WTC11 (cell line): ENCODE data around the gene CCDC85A. TPM values are rescaled to one million over a fixed set of nuclear protein-coding genes. Genes with fewer than 3 reads are reported as not detected.
A peak's percentile ranks its signal among the peaks of the same experiment; 100 is the strongest.

Experiments
- ATAC-seq: fragments of 200-7000 bp; cut with Tn5 transposase; 2 replicates; pipeline ENCODE4 v1.10.0; 2021; ENCODE audit warnings: mild to moderate bottlenecking, moderate library complexity
- CTCF ChIA-PET: fragments of 300-600 bp; sonication (Branson Sonifier 250); formaldehyde crosslinking; loops from one replicate; lab custom pipeline; 2021; ENCODE audit warnings: antibody characterized with exemption; lab: Charles Lee
- POLR2A ChIA-PET: fragments of 350-600 bp; sonication (Branson Sonifier 250); formaldehyde crosslinking; loops from one replicate; lab custom pipeline; 2021; ENCODE audit warnings: antibody characterized with exemption; lab: Charles Lee
- DNase-seq: peaks from one replicate; pipeline ENCODE4 v3.0.0; 2021; ENCODE audit warnings: low spot score
- H3K27ac Mint-ChIP-seq: 2 replicates; pipeline ENCODE4 v1.8.0; 2021; ENCODE audit warnings: mixed read lengths
- H3K27me3 Mint-ChIP-seq: 2 replicates; pipeline ENCODE4 v1.8.0; 2021; ENCODE audit warnings: low read depth, mild to moderate bottlenecking, moderate library complexity, mixed read lengths
- H3K36me3 Mint-ChIP-seq: 2 replicates; pipeline ENCODE4 v1.8.0; 2021; ENCODE audit warnings: mixed read lengths
- H3K4me1 Mint-ChIP-seq: 2 replicates; pipeline ENCODE4 v1.8.0; 2022; ENCODE audit warnings: mixed read lengths
- H3K4me3 Mint-ChIP-seq: 2 replicates; pipeline ENCODE4 v1.8.0; 2021; ENCODE audit warnings: mild to moderate bottlenecking, moderate library complexity, mixed read lengths
- H3K9me3 Mint-ChIP-seq: 2 replicates; pipeline ENCODE4 v1.8.0; 2021; ENCODE audit warnings: mixed read lengths
- ARID4B ChIP-seq: sonication (generic); formaldehyde crosslinking; IDR thresholded peaks from 2 replicates; pipeline ENCODE4 v1.8.0; 2023; ENCODE audit warnings: missing genetic modification reagents, mild to moderate bottlenecking, borderline replicate concordance
- ERG ChIP-seq: fragments of 250-450 bp; sonication (Bioruptor Pico); IDR thresholded peaks from 2 replicates; pipeline ENCODE4 v1.8.0; 2021; ENCODE audit warnings: mild to moderate bottlenecking
- HMGA2 ChIP-seq: fragments of 250-450 bp; sonication (Bioruptor Pico); IDR thresholded peaks from 2 replicates; pipeline ENCODE4 v1.4.0; 2021; ENCODE audit warnings: mild to moderate bottlenecking, moderate library complexity
- IRF2 ChIP-seq: sonication (generic); formaldehyde crosslinking; IDR thresholded peaks from 2 replicates; pipeline ENCODE4 v1.8.0; 2022; ENCODE audit warnings: low read depth, missing genetic modification reagents, borderline replicate concordance
- MXD4 ChIP-seq: fragments of 250-450 bp; sonication (Bioruptor Pico); IDR thresholded peaks from 2 replicates; pipeline ENCODE4 v1.8.0; 2021; ENCODE audit warnings: mild to moderate bottlenecking, moderate library complexity, borderline replicate concordance
- ZMAT4 ChIP-seq: fragments of 250-450 bp; sonication (Bioruptor Pico); IDR thresholded peaks from 2 replicates; pipeline ENCODE4 v1.9.0; 2021; ENCODE audit warnings: mild to moderate bottlenecking
- ZNF423 ChIP-seq: fragments of 250-450 bp; sonication (Bioruptor Pico); IDR thresholded peaks from 2 replicates; pipeline ENCODE4 v2.1.2; 2022; ENCODE audit warnings: mild to moderate bottlenecking, moderate library complexity
- total RNA-seq: library from RNA; stranded (reverse); gene quantifications from 3 replicates; pipeline ENCODE4 v1.2.3, GENCODE V29; 2021
- TF ChIP-seq, protein P1 (sequence below): sonication (generic); formaldehyde crosslinking; IDR thresholded peaks from 2 replicates; pipeline ENCODE4 v1.8.0; 2023; ENCODE audit warnings: mild to moderate bottlenecking, missing genetic modification reagents
- TF ChIP-seq, protein P2 (sequence below): fragments of 200-600 bp; IDR thresholded peaks from 2 replicates; pipeline ENCODE4 v1.8.0; 2022; ENCODE audit warnings: antibody characterized with exemption

Gene CCDC85A
- total RNA-seq, 1 experiment from 2014 or later, result 0.22 TPM

GRCh38 chr2:56185582-56186046, 1.8 kb downstream of the CCDC85A start (continued):
- no peak for TF ChIP-seq ARID4B (CRISPR knock-in tag)
- no peak for TF ChIP-seq ZNF423 (CRISPR knock-in tag)

DNA sequence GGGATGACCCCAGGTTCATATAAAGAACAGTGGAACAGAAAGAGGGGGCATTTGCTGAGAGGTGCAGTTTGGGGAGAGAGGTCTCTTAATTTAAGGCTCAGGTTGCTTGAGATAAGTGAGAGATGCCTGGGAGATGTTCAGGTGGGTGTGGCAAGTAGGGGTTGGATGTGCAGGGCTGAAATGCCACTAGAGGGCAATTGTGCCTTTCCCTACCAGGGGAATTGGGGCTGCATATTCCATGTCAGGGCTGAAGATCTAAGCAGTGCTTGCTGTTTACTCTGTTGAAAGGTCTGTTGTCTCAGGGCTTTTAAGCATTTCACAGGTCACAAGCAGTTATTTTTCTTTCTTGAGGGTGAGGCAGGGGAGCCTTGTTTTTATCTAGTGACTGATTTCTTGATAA, 7.8 kb downstream of the CCDC85A start:
- DNase-seq, result peak; percentile 42
- H3K27me3 Mint-ChIP-seq, result peaks cover 61% of the 10 kb centered on the region
- ChIA-PET CTCF (interaction anchor here (1.0 kb wide), 1 partner anchor 26 kb away, joined by 3 read pairs; no protein-coding TSS in a partner anchor), POLR2A (no interaction called here)
- TF ChIP-seq, protein P1, sequence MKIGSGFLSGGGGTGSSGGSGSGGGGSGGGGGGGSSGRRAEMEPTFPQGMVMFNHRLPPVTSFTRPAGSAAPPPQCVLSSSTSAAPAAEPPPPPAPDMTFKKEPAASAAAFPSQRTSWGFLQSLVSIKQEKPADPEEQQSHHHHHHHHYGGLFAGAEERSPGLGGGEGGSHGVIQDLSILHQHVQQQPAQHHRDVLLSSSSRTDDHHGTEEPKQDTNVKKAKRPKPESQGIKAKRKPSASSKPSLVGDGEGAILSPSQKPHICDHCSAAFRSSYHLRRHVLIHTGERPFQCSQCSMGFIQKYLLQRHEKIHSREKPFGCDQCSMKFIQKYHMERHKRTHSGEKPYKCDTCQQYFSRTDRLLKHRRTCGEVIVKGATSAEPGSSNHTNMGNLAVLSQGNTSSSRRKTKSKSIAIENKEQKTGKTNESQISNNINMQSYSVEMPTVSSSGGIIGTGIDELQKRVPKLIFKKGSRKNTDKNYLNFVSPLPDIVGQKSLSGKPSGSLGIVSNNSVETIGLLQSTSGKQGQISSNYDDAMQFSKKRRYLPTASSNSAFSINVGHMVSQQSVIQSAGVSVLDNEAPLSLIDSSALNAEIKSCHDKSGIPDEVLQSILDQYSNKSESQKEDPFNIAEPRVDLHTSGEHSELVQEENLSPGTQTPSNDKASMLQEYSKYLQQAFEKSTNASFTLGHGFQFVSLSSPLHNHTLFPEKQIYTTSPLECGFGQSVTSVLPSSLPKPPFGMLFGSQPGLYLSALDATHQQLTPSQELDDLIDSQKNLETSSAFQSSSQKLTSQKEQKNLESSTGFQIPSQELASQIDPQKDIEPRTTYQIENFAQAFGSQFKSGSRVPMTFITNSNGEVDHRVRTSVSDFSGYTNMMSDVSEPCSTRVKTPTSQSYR (CRISPR knock-in tag), result no peak
- TF ChIP-seq, protein P2, sequence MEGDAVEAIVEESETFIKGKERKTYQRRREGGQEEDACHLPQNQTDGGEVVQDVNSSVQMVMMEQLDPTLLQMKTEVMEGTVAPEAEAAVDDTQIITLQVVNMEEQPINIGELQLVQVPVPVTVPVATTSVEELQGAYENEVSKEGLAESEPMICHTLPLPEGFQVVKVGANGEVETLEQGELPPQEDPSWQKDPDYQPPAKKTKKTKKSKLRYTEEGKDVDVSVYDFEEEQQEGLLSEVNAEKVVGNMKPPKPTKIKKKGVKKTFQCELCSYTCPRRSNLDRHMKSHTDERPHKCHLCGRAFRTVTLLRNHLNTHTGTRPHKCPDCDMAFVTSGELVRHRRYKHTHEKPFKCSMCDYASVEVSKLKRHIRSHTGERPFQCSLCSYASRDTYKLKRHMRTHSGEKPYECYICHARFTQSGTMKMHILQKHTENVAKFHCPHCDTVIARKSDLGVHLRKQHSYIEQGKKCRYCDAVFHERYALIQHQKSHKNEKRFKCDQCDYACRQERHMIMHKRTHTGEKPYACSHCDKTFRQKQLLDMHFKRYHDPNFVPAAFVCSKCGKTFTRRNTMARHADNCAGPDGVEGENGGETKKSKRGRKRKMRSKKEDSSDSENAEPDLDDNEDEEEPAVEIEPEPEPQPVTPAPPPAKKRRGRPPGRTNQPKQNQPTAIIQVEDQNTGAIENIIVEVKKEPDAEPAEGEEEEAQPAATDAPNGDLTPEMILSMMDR, result peak; percentile 28; the same call in 1 of the 2 replicates
- TF ChIP-seq HMGA2, result no peak
- H3K36me3 Mint-ChIP-seq, result no peaks in the 10 kb centered on the region
- no peak overlapping the region for H3K4me3 Mint-ChIP-seq
- ATAC-seq, result peak; percentile 98
- H3K27ac Mint-ChIP-seq, result no peak overlapping the region
- no peaks in the 10 kb centered on the region; the same call in 1 of the 2 replicates for H3K4me1 Mint-ChIP-seq
- H3K9me3 Mint-ChIP-seq, result no peaks in the 10 kb centered on the region

DNA sequence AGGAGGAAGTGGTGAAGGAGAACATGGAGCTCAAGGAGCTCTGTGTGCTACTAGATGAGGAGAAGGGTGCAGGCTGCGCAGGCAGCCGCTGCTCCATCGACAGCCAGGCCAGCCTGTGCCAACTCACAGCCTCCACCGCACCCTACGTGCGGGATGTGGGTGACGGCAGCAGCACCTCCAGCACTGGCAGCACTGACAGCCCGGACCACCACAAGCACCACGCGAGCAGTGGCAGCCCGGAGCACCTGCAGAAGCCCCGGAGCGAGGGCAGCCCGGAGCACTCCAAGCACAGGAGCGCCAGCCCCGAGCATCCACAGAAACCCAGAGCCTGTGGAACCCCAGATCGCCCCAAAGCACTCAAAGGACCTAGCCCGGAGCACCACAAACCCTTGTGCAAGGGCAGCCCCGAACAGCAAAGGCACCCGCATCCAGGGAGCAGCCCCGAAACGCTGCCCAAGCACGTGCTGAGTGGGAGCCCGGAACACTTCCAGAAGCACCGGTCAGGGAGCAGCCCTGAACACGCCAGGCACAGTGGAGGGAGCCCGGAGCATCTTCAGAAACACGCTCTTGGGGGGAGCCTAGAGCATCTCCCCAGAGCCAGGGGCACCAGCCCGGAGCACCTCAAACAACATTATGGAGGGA, 9.0 kb downstream of the CCDC85A start:
- no peaks in the 10 kb centered on the region; the same call in 1 of the 2 replicates for H3K4me1 Mint-ChIP-seq
- ChIA-PET POLR2A (interaction anchor here (0.5 kb wide), 1 partner anchor 169 kb away, joined by 4 read pairs; no protein-coding TSS in a partner anchor), CTCF (no interaction called here)
- no peak for TF ChIP-seq ERG
- no peak for TF ChIP-seq ZMAT4 (CRISPR knock-in tag)
- no peak for TF ChIP-seq MXD4
- TF ChIP-seq IRF2 (CRISPR knock-in tag), result no peak
- H3K27me3 Mint-ChIP-seq, result peaks cover 50% of the 10 kb centered on the region
- H3K36me3 Mint-ChIP-seq, result no peaks in the 10 kb centered on the region
- no peak overlapping the region for H3K27ac Mint-ChIP-seq
- no peaks in the 10 kb centered on the region for H3K9me3 Mint-ChIP-seq
- H3K4me3 Mint-ChIP-seq, result no peak overlapping the region
- DNase-seq, result no peak
- no peak for ATAC-seq
